H1 (cell line): Measurements from ENCODE around the gene KIF21A. TPM values are rescaled to one million over a fixed set of nuclear protein-coding genes. Genes with fewer than 3 reads are reported as not detected.

Experiments
- CTCF ChIA-PET: fragments of 300-600 bp; sonication (Branson Sonifier 250); formaldehyde crosslinking; loops from one replicate; lab custom pipeline; 2021; ENCODE audit not compliant: partially characterized antibody; lab: Charles Lee
- POLR2A ChIA-PET: fragments of 300-600 bp; sonication (Branson Sonifier 250); formaldehyde crosslinking; loops from one replicate; lab custom pipeline; 2021; ENCODE audit warnings: inconsistent platforms; ENCODE audit not compliant: partially characterized antibody; lab: Charles Lee
- DNase-seq, 2 experiments: peaks; one replicate each; pipeline versions ENCODE4 v3.0.0 to v3.0.0-alpha.2; 2010 to 2022; ENCODE audit warnings: low spot score in 2 of 2, low read depth in 1 of 2, mixed read lengths in 1 of 2
- FAIRE-seq: peaks from 2 replicates; lab custom pipeline; 2011; peaks lifted over from hg19 to GRCh38; lab: Jason Lieb, UNC
- H2AFZ ChIP-seq: 2 replicates; pipeline ENCODE4 v1.8.1; 2012; ENCODE audit warnings: low read length, inconsistent platforms
- H2AK5ac ChIP-seq: 2 replicates; pipeline ENCODE4 v1.6.1; 2013; ENCODE audit warnings: low read depth, low read length
- H2BK120ac ChIP-seq: replicated peaks from 2 replicates; pipeline ENCODE3; 2013; ENCODE audit warnings: low read depth, low read length, inconsistent platforms
- H2BK12ac ChIP-seq: 2 replicates; pipeline ENCODE4 v1.6.1; 2013; ENCODE audit warnings: low read depth, low read length
- H2BK15ac ChIP-seq: 2 replicates; pipeline ENCODE4 v1.6.1; 2013; ENCODE audit warnings: low read length
- H2BK20ac ChIP-seq: 2 replicates; pipeline ENCODE4 v1.6.1; 2013; ENCODE audit warnings: low read length
- H2BK5ac ChIP-seq: 2 replicates; pipeline ENCODE4 v1.6.1; 2013; ENCODE audit warnings: low read depth, low read length
- H3K14ac ChIP-seq: 2 replicates; pipeline ENCODE4 v1.6.1; 2013; ENCODE audit warnings: inconsistent platforms; ENCODE audit not compliant: insufficient read length
- H3K18ac ChIP-seq: 2 replicates; pipeline ENCODE4 v1.6.1; 2013; ENCODE audit warnings: low read length; ENCODE audit errors: extremely low read depth
- H3K23ac ChIP-seq: 2 replicates; pipeline ENCODE4 v1.6.1; 2013; ENCODE audit warnings: inconsistent platforms; ENCODE audit not compliant: insufficient read length
- H3K23me2 ChIP-seq: 2 replicates; pipeline ENCODE4 v1.6.1; 2013; ENCODE audit warnings: low read depth, low read length
- H3K27ac ChIP-seq: 2 replicates; pipeline ENCODE4 v1.6.1; 2011; ENCODE audit warnings: low read depth, low read length, inconsistent platforms
- H3K27me3 ChIP-seq, 4 experiments: replicated peaks in 1 of 4; 1 replicate in 1 of 4; 2 replicates in 3 of 4; pipeline versions ENCODE4 v1.6.1 to v1.8.1; 2011 to 2013; ENCODE audit warnings: low read length in 3 of 4, mild to moderate bottlenecking in 3 of 4, inconsistent platforms in 2 of 4, mixed read lengths in 2 of 4, moderate library complexity in 1 of 4; ENCODE audit not compliant: control insufficient read depth in 3 of 4, insufficient read depth in 3 of 4; ENCODE audit errors: extremely low read depth in 1 of 4
- H3K36me3 ChIP-seq, 4 experiments: 2 replicates each; pipeline versions ENCODE4 v1.6.1 to v1.8.1; 2011 to 2013; ENCODE audit warnings: mild to moderate bottlenecking in 4 of 4, low read length in 3 of 4, moderate library complexity in 2 of 4, control low read depth in 1 of 4, inconsistent platforms in 1 of 4; ENCODE audit not compliant: insufficient read depth in 4 of 4, control insufficient read depth in 2 of 4
- H3K4ac ChIP-seq: replicated peaks from 2 replicates; pipeline ENCODE3; 2013; ENCODE audit warnings: low read length, low read depth, mixed read lengths, inconsistent platforms; ENCODE audit not compliant: insufficient read length
- H3K4me1 ChIP-seq, 4 experiments: replicated peaks in 1 of 4; 1 replicate in 1 of 4; 2 replicates in 3 of 4; pipeline versions ENCODE4 v1.6.1 to v1.8.1; 2011 to 2013; ENCODE audit warnings: low read length in 3 of 4, inconsistent platforms in 2 of 4, mixed read lengths in 1 of 4; ENCODE audit not compliant: insufficient read depth in 4 of 4, control insufficient read depth in 3 of 4
- H3K4me2 ChIP-seq, 2 experiments: 2 replicates each; pipeline versions ENCODE4 v1.6.1 to v1.8.1; 2011 to 2013; ENCODE audit warnings: low read depth in 2 of 2, low read length in 2 of 2, control low read depth in 1 of 2, inconsistent platforms in 1 of 2, mild to moderate bottlenecking in 1 of 2; ENCODE audit not compliant: insufficient read depth in 1 of 2
- H3K4me3 ChIP-seq, 4 experiments: fragments of 200-600, 300-600 bp in 1 of 4; sonication (generic), shearing (Covaris generic), sonication (Bioruptor Twin) in 1 of 4; 2 replicates each; pipeline versions ENCODE4 v1.5.1 to v1.8.1; 2011 to 2016; ENCODE audit warnings: low read length in 4 of 4, low read depth in 3 of 4, control low read depth in 2 of 4, inconsistent platforms in 2 of 4, mild to moderate bottlenecking in 2 of 4, mixed read lengths in 1 of 4, moderate library complexity in 1 of 4; ENCODE audit not compliant: insufficient read depth in 2 of 4; ENCODE audit errors: extremely low read depth in 1 of 4
- H3K56ac ChIP-seq: replicated peaks from 2 replicates; pipeline ENCODE3; 2013; ENCODE audit warnings: low read depth, mild to moderate bottlenecking, mixed read lengths, low read length, inconsistent platforms; ENCODE audit not compliant: insufficient read length
- H3K79me1 ChIP-seq: 2 replicates; pipeline ENCODE4 v1.6.1; 2013; ENCODE audit warnings: low read depth, low read length, control low read depth
- H3K79me2 ChIP-seq, 2 experiments: 2 replicates each; pipeline versions ENCODE4 v1.6.1 to v1.8.1; 2012 to 2013; ENCODE audit warnings: low read length in 2 of 2, mild to moderate bottlenecking in 2 of 2, inconsistent platforms in 1 of 2; ENCODE audit not compliant: insufficient read depth in 2 of 2, control insufficient read depth in 1 of 2
- H3K9ac ChIP-seq, 4 experiments: replicated peaks in 1 of 4; 1 replicate in 1 of 4; 2 replicates in 3 of 4; pipeline versions ENCODE4 v1.6.1 to v1.8.1; 2011 to 2013; ENCODE audit warnings: low read depth in 3 of 4, low read length in 3 of 4, control low read depth in 2 of 4, mild to moderate bottlenecking in 2 of 4, moderate library complexity in 2 of 4, inconsistent platforms in 1 of 4; ENCODE audit errors: extremely low read depth in 1 of 4
- H3K9me3 ChIP-seq, 2 experiments: 2 replicates each; pipeline versions ENCODE4 v1.6.1 to v1.8.1; 2012 to 2013; ENCODE audit warnings: mild to moderate bottlenecking in 2 of 2, moderate library complexity in 2 of 2, control low read depth in 1 of 2, inconsistent platforms in 1 of 2, low read depth in 1 of 2, low read length in 1 of 2, mixed read lengths in 1 of 2; ENCODE audit not compliant: insufficient read depth in 2 of 2
- H4K20me1 ChIP-seq, 2 experiments: replicated peaks in 1 of 2; 2 replicates each; pipeline versions ENCODE3 to v1.8.1; 2011 to 2013; ENCODE audit warnings: inconsistent platforms in 2 of 2, low read length in 2 of 2, mild to moderate bottlenecking in 1 of 2; ENCODE audit not compliant: insufficient read depth in 2 of 2, control insufficient read depth in 1 of 2
- H4K5ac ChIP-seq: 2 replicates; pipeline ENCODE4 v1.6.1; 2013; ENCODE audit warnings: low read length, low read depth, mixed read lengths, inconsistent platforms; ENCODE audit not compliant: insufficient read length
- H4K8ac ChIP-seq: 2 replicates; pipeline ENCODE4 v1.8.0; 2013; ENCODE audit warnings: mild to moderate bottlenecking, moderate library complexity, low read length, inconsistent platforms; ENCODE audit not compliant: insufficient read depth; ENCODE audit errors: extremely low read depth
- H4K91ac ChIP-seq: replicated peaks from 2 replicates; pipeline ENCODE3; 2013; ENCODE audit warnings: low read length, mixed read lengths, inconsistent platforms; ENCODE audit not compliant: insufficient read length
- CBX5 ChIP-seq: fragments of 300-800, 300-1000 bp; sonication (generic); IDR thresholded peaks from 2 replicates; pipeline ENCODE4 v1.7.1; 2016; ENCODE audit warnings: antibody characterized with exemption, low read length, low read depth
- SP4 ChIP-seq: IDR thresholded peaks from 2 replicates; pipeline ENCODE4 v1.6.1; 2012; ENCODE audit warnings: low read length, inconsistent platforms
- WGBS, 2 experiments: shearing (Covaris generic) in 1 of 2; methylation state at CpG; one replicate each; pipeline versions ENCODE4 v1.1.6 to v1.1.7; 2013 to 2015; ENCODE audit warnings: low lambda C conversion rate in 2 of 2, mixed read lengths in 2 of 2, inconsistent platforms in 1 of 2, low coverage in 1 of 2, missing lambda C conversion rate in 1 of 2; ENCODE audit not compliant: insufficient replicate concordance in 2 of 2, insufficient coverage in 1 of 2, insufficient read length in 1 of 2; ENCODE audit errors: extremely low coverage in 1 of 2, missing lambda C conversion rate in 1 of 2; 5-methylcytosine and 5-hydroxymethylcytosine counted together
- polyA plus RNA-seq, 7 experiments: library from polyadenylated mRNA; depleted of rRNA in 3 of 7; stranded (reverse) in 5 of 7; unstranded in 2 of 7; fragments of >200 nt in 5 of 7; fragments of 200-250 nt in 2 of 7; gene quantifications; 1 replicate in 5 of 7; 2 replicates in 1 of 7; 4 replicates in 1 of 7; pipeline versions ENCODE4 v1.2.1 to v1.2.3, GENCODE V29; 2011 to 2013; ENCODE audit warnings: missing spikeins in 2 of 7, mixed read lengths in 2 of 7
- total RNA-seq: library from RNA; stranded (reverse); fragmentation: NEBNext Ultra II Directional; extraction: Animal tissue kit (Norgen Biotek cat#: 25700); gene quantifications from 2 replicates; pipeline ENCODE4 v1.2.1, GENCODE V29; 2021

Gene KIF21A
- total and polyA plus RNA-seq, 2 of the 8 experiments (the other 6 are each of a cell fraction or from before 2014, with no cell fraction given) = 10.0 to 26.0 TPM

DNA sequence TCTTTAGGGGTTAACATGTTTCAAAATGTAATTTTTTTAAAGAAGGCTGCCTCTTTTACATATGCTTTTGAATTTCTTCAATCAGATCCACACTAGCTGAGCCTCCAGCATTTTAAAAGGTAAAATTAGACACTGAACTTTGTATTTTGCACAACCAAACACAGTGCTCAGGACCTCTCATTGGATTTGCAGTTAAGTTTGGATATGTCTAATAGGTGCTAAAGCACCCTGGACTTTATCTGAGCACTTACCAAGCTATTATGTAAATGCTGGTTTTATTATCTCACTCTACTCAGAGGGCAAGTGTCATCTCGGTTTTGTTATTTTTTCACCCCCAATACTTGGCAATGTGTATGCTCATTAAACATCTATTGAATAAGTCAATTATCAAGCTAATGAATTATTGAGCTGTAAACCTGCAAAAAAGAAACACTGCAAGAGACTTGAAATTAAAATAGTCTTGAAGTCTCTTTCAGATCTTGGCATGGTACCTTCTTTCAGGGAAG lies 150.7 kb downstream of the KIF21A start:
- DNase-seq = no peak
- H2AK5ac ChIP-seq = no peak overlapping the region
- H4K20me1 ChIP-seq = no peaks in the 10 kb centered on the region
- H3K79me2 ChIP-seq = no peaks in the 10 kb centered on the region
- H2BK12ac ChIP-seq = no peak overlapping the region
- H3K4me2 ChIP-seq = no peak overlapping the region
- H2BK15ac ChIP-seq = no peak overlapping the region
- no peak overlapping the region for H3K14ac ChIP-seq
- 89% methylated on average over 1 of the region's 1 CpG; no CpG with 5 or more reads in 1 of the 2 experiments for WGBS, 2 experiments
- no peak overlapping the region for H4K5ac ChIP-seq
- no peak overlapping the region for H3K27ac ChIP-seq
- no peaks in the 10 kb centered on the region for H3K9me3 ChIP-seq
- H3K9ac ChIP-seq = no peak overlapping the region
- H3K27me3 ChIP-seq = no peaks in the 10 kb centered on the region
- H3K23ac ChIP-seq = no peak overlapping the region
- no peak overlapping the region for H2BK120ac ChIP-seq
- no peaks in the 10 kb centered on the region for H3K36me3 ChIP-seq
- no peak for FAIRE-seq
- no peak overlapping the region for H4K8ac ChIP-seq
- no peaks in the 10 kb centered on the region for H3K23me2 ChIP-seq
- H2BK5ac ChIP-seq = no peak overlapping the region
- no peak overlapping the region for H3K4ac ChIP-seq
- no peak overlapping the region for H3K56ac ChIP-seq
- CTCF ChIA-PET = no interaction called here
- H2BK20ac ChIP-seq = no peak overlapping the region
- no peak overlapping the region for H4K91ac ChIP-seq
- no peak overlapping the region for H2AFZ ChIP-seq
- H3K4me3 ChIP-seq = no peak overlapping the region
- H3K4me1 ChIP-seq = peaks cover 0 to 3% (median 0%) of the 10 kb centered on the region in 4 experiments; a peak in 1 of 7 replicates
- H3K18ac ChIP-seq = no peak overlapping the region
- POLR2A ChIA-PET = no interaction called here
- H3K79me1 ChIP-seq = no peaks in the 10 kb centered on the region
- TF ChIP-seq CBX5 (no peak), SP4 (no peak)
